Fibroblast of lung (primary cell): Measurements from ENCODE around the gene ACVR1B. TPM values are rescaled to one million over a fixed set of nuclear protein-coding genes. Genes with fewer than 3 reads are reported as not detected.
"Not testable (repeated sequence)": the region's sequence is repeated elsewhere in the genome, so short reads cannot be mapped to it uniquely, and the experiment has no call there.

Experiments
- DNase-seq, 2 donors: peaks; one replicate each; pipeline versions ENCODE4 v3.0.0 to v3.0.0-alpha.2; 2010; ENCODE audit warnings: low read depth in 2 of 2
- H2AFZ ChIP-seq: 2 replicates; pipeline ENCODE4 v1.5.1; 2012; ENCODE audit warnings: low read length, control low read depth, inconsistent platforms
- H3K27ac ChIP-seq: 2 replicates; pipeline ENCODE4 v1.5.1; 2011; ENCODE audit warnings: low read length, control low read depth; ENCODE audit not compliant: insufficient read depth
- H3K27me3 ChIP-seq: 2 replicates; pipeline ENCODE4 v1.5.1; 2011; ENCODE audit warnings: mild to moderate bottlenecking, low read length; ENCODE audit not compliant: control insufficient read depth, insufficient read depth
- H3K36me3 ChIP-seq: 2 replicates; pipeline ENCODE4 v1.5.1; 2011; ENCODE audit warnings: low read length; ENCODE audit not compliant: control insufficient read depth, insufficient read depth
- H3K4me1 ChIP-seq: 2 replicates; pipeline ENCODE4 v1.5.1; 2011; ENCODE audit warnings: low read length; ENCODE audit not compliant: control insufficient read depth, insufficient read depth; ENCODE audit errors: extremely low read depth
- H3K4me2 ChIP-seq: 2 replicates; pipeline ENCODE4 v1.5.1; 2011; ENCODE audit warnings: low read length, control low read depth; ENCODE audit not compliant: insufficient read depth; ENCODE audit errors: extremely low read depth
- H3K4me3 ChIP-seq, 4 experiments: fragments of 200-600 bp in 1 of 4; sonication (generic) in 1 of 4; replicated peaks in 1 of 4; 2 replicates each; pipeline ENCODE4 v1.5.1; 2011 to 2016; ENCODE audit warnings: low read length in 4 of 4, low read depth in 3 of 4, mild to moderate bottlenecking in 3 of 4, control low read depth in 2 of 4, inconsistent platforms in 1 of 4, mixed read lengths in 1 of 4; ENCODE audit not compliant: insufficient read depth in 1 of 4; ENCODE audit errors: control extremely low read depth in 1 of 4
- H3K79me2 ChIP-seq: 2 replicates; pipeline ENCODE4 v1.5.1; 2012; ENCODE audit warnings: mild to moderate bottlenecking, low read length, inconsistent platforms; ENCODE audit not compliant: control insufficient read depth, insufficient read depth
- H3K9ac ChIP-seq: 2 replicates; pipeline ENCODE4 v1.5.1; 2011; ENCODE audit warnings: mild to moderate bottlenecking, low read length, control low read depth; ENCODE audit not compliant: insufficient read depth
- H3K9me3 ChIP-seq: 2 replicates; pipeline ENCODE4 v1.5.1; 2012; ENCODE audit warnings: low read depth, low read length; ENCODE audit not compliant: control insufficient read depth, insufficient read depth
- H4K20me1 ChIP-seq: 2 replicates; pipeline ENCODE4 v1.5.1; 2011; ENCODE audit warnings: low read length; ENCODE audit not compliant: control insufficient read depth, insufficient read depth; ENCODE audit errors: extremely low read depth
- CTCF ChIP-seq, 2 donors: IDR thresholded peaks in 1 of 2; conservative IDR thresholded peaks in 1 of 2; 1 replicate in 1 of 2; 2 replicates in 1 of 2; pipeline ENCODE4 v1.5.1; 2011 to 2012; ENCODE audit warnings: low read length in 2 of 2, control low read depth in 1 of 2, inconsistent platforms in 1 of 2, low read depth in 1 of 2, mild to moderate bottlenecking in 1 of 2
- EZH2 ChIP-seq: IDR thresholded peaks from 2 replicates; pipeline ENCODE4 v1.5.1; 2012; ENCODE audit warnings: low read length, control low read depth, mild to moderate bottlenecking; ENCODE audit errors: missing control alignments
- polyA plus RNA-seq, 2 donors: library from polyadenylated mRNA; depleted of rRNA in 1 of 2; stranded (reverse) in 1 of 2; unstranded in 1 of 2; fragments of >200 nt; gene quantifications; 2 replicates each; pipeline ENCODE4 v1.2.1, GENCODE V29; 2011 to 2012; ENCODE audit warnings: missing spikeins in 1 of 2
- total RNA-seq: library from RNA; depleted of rRNA; stranded (reverse); fragments of >200 nt; gene quantifications from 2 replicates; pipeline ENCODE4 v1.2.1, GENCODE V29; 2014

The ACVR1B gene
- total and polyA plus RNA-seq, 2 donors (not counting 1 experiment from before 2014, with no cell fraction given), result 12.4 to 13.6 TPM

GRCh38 chr12:51977320-51977753 lies 25.8 kb downstream of the ACVR1B start:
- H3K4me3 ChIP-seq, result no peak overlapping the region
- no peaks in the 10 kb centered on the region for H3K27me3 ChIP-seq
- H3K27ac ChIP-seq, result no peak overlapping the region
- TF ChIP-seq CTCF (conservative IDR thresholded peaks at IDR 0.05 in 1 of 2, IDR thresholded peaks at IDR 0.05 in 1 of 2; ENCODE audit: low read depth in 1 of 2, low read length in 2 of 2) (no peak), EZH2 (no peak)
- H3K9me3 ChIP-seq, result no peaks in the 10 kb centered on the region
- H4K20me1 ChIP-seq, result no peaks in the 10 kb centered on the region
- H3K9ac ChIP-seq, result no peak overlapping the region
- peak in 1 of 2 donors; percentile 45 for DNase-seq
- H2AFZ ChIP-seq, result no peak overlapping the region
- peaks cover 2% of the 10 kb centered on the region for H3K79me2 ChIP-seq
- H3K4me1 ChIP-seq, result peaks cover 7% of the 10 kb centered on the region
- peaks cover 13% of the 10 kb centered on the region for H3K36me3 ChIP-seq
- no peak overlapping the region for H3K4me2 ChIP-seq

- H3K9ac ChIP-seq, H3K4me1 ChIP-seq, H3K9me3 ChIP-seq, H3K27me3 ChIP-seq, H2AFZ ChIP-seq, H3K4me3 ChIP-seq, H3K4me2 ChIP-seq, H3K79me2 ChIP-seq, H3K27ac ChIP-seq, H4K20me1 ChIP-seq: not testable (repeated sequence)
- H3K36me3 ChIP-seq, result peaks cover 13% of the 10 kb centered on the region
- peak in 1 of 2 donors; percentile 61 for DNase-seq
These were observed 27.8 kb downstream of the ACVR1B start for GRCh38 chr12:51979306-51979705.

GRCh38 chr12:51980051-51980808 lies 28.7 kb downstream of the ACVR1B start:
- no peak overlapping the region for H3K9ac ChIP-seq
- H2AFZ ChIP-seq, result no peak overlapping the region
- TF ChIP-seq EZH2, result no peak
- peak; percentile 94 to 99 for TF ChIP-seq CTCF (conservative IDR thresholded peaks at IDR 0.05 in 1 of 2, IDR thresholded peaks at IDR 0.05 in 1 of 2; ENCODE audit: low read depth in 1 of 2, low read length in 2 of 2)
- DNase-seq, result peak; percentile 42 to 71
- no peak overlapping the region for H3K4me3 ChIP-seq
- H3K27me3 ChIP-seq, result no peaks in the 10 kb centered on the region
- no peak overlapping the region for H3K4me2 ChIP-seq
- no peaks in the 10 kb centered on the region for H3K79me2 ChIP-seq
- no peaks in the 10 kb centered on the region for H3K4me1 ChIP-seq
- no peaks in the 10 kb centered on the region for H3K9me3 ChIP-seq
- H3K36me3 ChIP-seq, result peaks cover 11% of the 10 kb centered on the region
- H4K20me1 ChIP-seq, result no peaks in the 10 kb centered on the region
- H3K27ac ChIP-seq, result no peak overlapping the region
